ENCODE data around the gene MRPL14. TPM values are rescaled to one million over a fixed set of nuclear protein-coding genes. Genes with fewer than 3 reads are reported as not detected.

MRPL14 gene
- total RNA-seq, 1 donor from 2014 or later = 65.5 TPM

GRCh38 chr6:44129841-44130322, 2.6 kb upstream of the MRPL14 start:
- Mint-ChIP-seq H3K27ac (ENCODE audit: unreplicated experiment) (no peak overlapping the region), H3K4me3 (peak overlapping the region; percentile 88), H3K9me3 (no peaks in the 10 kb centered on the region), H3K27me3 (ENCODE audit: low read depth) (no peaks in the 10 kb centered on the region), H3K36me3 (ENCODE audit: low read depth) (no peaks in the 10 kb centered on the region), H3K4me1 (peaks cover 34% of the 10 kb centered on the region)
- DNase-seq (ENCODE audit: low read depth, low spot score) = no peak
- TF ChIP-seq CTCF (conservative IDR thresholded peaks at IDR 0.05) = no peak

- peak; percentile 47 for DNase-seq (ENCODE audit: low read depth, low spot score)
- H3K4me1 Mint-ChIP-seq = peaks cover 42% of the 10 kb centered on the region
These were observed 1.0 kb upstream of the MRPL14 start for GRCh38 chr6:44128020-44128917.

GRCh38 chr6:44126320-44127149, 717 bp downstream of the MRPL14 start:
- Mint-ChIP-seq H3K4me3 (peak overlapping the region; percentile 96), H3K4me1 (peaks cover 45% of the 10 kb centered on the region), H3K9me3 (no peaks in the 10 kb centered on the region), H3K27me3 (ENCODE audit: low read depth) (no peaks in the 10 kb centered on the region), H3K36me3 (ENCODE audit: low read depth) (no peaks in the 10 kb centered on the region), H3K27ac (ENCODE audit: unreplicated experiment) (peak overlapping the region; percentile 83)
- no peak for TF ChIP-seq CTCF (conservative IDR thresholded peaks at IDR 0.05)
- peak; percentile 28 for DNase-seq (ENCODE audit: low read depth, low spot score)

More at GRCh38 chr6:44128020-44128917, 1.0 kb upstream of the MRPL14 start:
- peak overlapping the region; percentile 88 for H3K4me3 Mint-ChIP-seq
- no peaks in the 10 kb centered on the region for H3K27me3 Mint-ChIP-seq (ENCODE audit: low read depth)
- H3K36me3 Mint-ChIP-seq (ENCODE audit: low read depth) = no peaks in the 10 kb centered on the region
- peak; percentile 44 for TF ChIP-seq CTCF (conservative IDR thresholded peaks at IDR 0.05)
- no peak overlapping the region for H3K27ac Mint-ChIP-seq (ENCODE audit: unreplicated experiment)
- H3K9me3 Mint-ChIP-seq = no peaks in the 10 kb centered on the region

GRCh38 chr6:44123544-44123943, 3.7 kb downstream of the MRPL14 start:
- DNase-seq (ENCODE audit: low read depth, low spot score) = no peak
- Mint-ChIP-seq H3K4me3 (peak overlapping the region; percentile 96), H3K9me3 (no peaks in the 10 kb centered on the region), H3K27me3 (ENCODE audit: low read depth) (no peaks in the 10 kb centered on the region), H3K27ac (ENCODE audit: unreplicated experiment) (no peak overlapping the region), H3K4me1 (peaks cover 63% of the 10 kb centered on the region), H3K36me3 (ENCODE audit: low read depth) (no peaks in the 10 kb centered on the region)
- TF ChIP-seq CTCF (conservative IDR thresholded peaks at IDR 0.05) = no peak

GRCh38 chr6:44122801-44123200, 4.5 kb downstream of the MRPL14 start:
- H3K27ac Mint-ChIP-seq (ENCODE audit: unreplicated experiment) = no peak overlapping the region
- H3K4me3 Mint-ChIP-seq = peak overlapping the region; percentile 36
- TF ChIP-seq CTCF (conservative IDR thresholded peaks at IDR 0.05) = no peak
- no peaks in the 10 kb centered on the region for H3K27me3 Mint-ChIP-seq (ENCODE audit: low read depth)
- DNase-seq (ENCODE audit: low read depth, low spot score) = no peak
- no peaks in the 10 kb centered on the region for H3K9me3 Mint-ChIP-seq
- H3K4me1 Mint-ChIP-seq = peaks cover 63% of the 10 kb centered on the region
- H3K36me3 Mint-ChIP-seq (ENCODE audit: low read depth) = no peaks in the 10 kb centered on the region
